ENCODE data around the gene SLX1A. TPM values are rescaled to one million over a fixed set of nuclear protein-coding genes. Genes with fewer than 3 reads are reported as not detected.
"Not testable (repeated sequence)": the region's sequence is repeated elsewhere in the genome, so short reads cannot be mapped to it uniquely, and the experiment has no call there.

SLX1A gene
- total and polyA plus RNA-seq, 2 of the 4 experiments (the other 2 are of a cell fraction) = 8.4 to 35.1 TPM

- H3K4me2 ChIP-seq (ENCODE audit: low read depth, low read length); BruUV-seq (replicated peaks); H3K9me3 ChIP-seq (ENCODE audit: control insufficient read depth, insufficient read depth, low read length); H2AK5ac ChIP-seq (ENCODE audit: low read depth, low read length); H3K4me3 ChIP-seq (ENCODE audit: insufficient read depth, low read depth, low read length); H3K14ac ChIP-seq (replicated peaks; ENCODE audit: low read depth, low read length); H4K20me1 ChIP-seq (ENCODE audit: insufficient read depth, low read length); H3K9me1 ChIP-seq (ENCODE audit: insufficient read depth, low read length); H2AK9ac ChIP-seq (replicated peaks; ENCODE audit: low read depth, low read length, poor library complexity); H3K27ac ChIP-seq (ENCODE audit: insufficient read depth, low read length); H2BK20ac ChIP-seq (ENCODE audit: low read depth, low read length); CTCF ChIA-PET; dilution Hi-C loops (cut with HindIII; ENCODE audit: low sequenced_read_pairs, unreplicated experiment); H3K23ac ChIP-seq (ENCODE audit: low read depth, low read length); H3K56ac ChIP-seq (ENCODE audit: extremely low read depth, insufficient read depth, low read length); in situ Hi-C loops (cut with MboI; ENCODE audit: low sequenced_read_pairs); H4K91ac ChIP-seq (ENCODE audit: insufficient read depth, low read depth, low read length); POLR2A ChIA-PET (ENCODE audit: unreplicated experiment); H3K4ac ChIP-seq (ENCODE audit: low read depth, low read length); H3K27me3 ChIP-seq (ENCODE audit: control insufficient read depth, insufficient read depth, low read length); H3K36me3 ChIP-seq (ENCODE audit: control insufficient read depth, insufficient read depth, low read length); H3K9ac ChIP-seq (ENCODE audit: low read depth, low read length); H2BK5ac ChIP-seq (ENCODE audit: low read depth, low read length, poor library complexity, severe bottlenecking); intact Hi-C loops (cut with micrococcal nuclease); H4K8ac ChIP-seq (ENCODE audit: low read depth in 2 of 2, low read length in 2 of 2); H2AFZ ChIP-seq (replicated peaks; ENCODE audit: low read length, poor library complexity); H3K4me1 ChIP-seq (ENCODE audit: control insufficient read depth, insufficient read depth, low read length); H3K18ac ChIP-seq (ENCODE audit: low read depth, low read length); H4K5ac ChIP-seq (ENCODE audit: low read depth, low read length); H2BK120ac ChIP-seq (ENCODE audit: low read depth, low read length); DNase-seq; H2BK15ac ChIP-seq (ENCODE audit: low read depth, low read length); ATAC-seq (ENCODE audit: low read depth); H3K79me1 ChIP-seq (ENCODE audit: low read depth in 1 of 2, low read length in 2 of 2): not testable (repeated sequence)
- no CpG with 5 or more reads among the region's 31 CpGs for WGBS, 2 experiments (ENCODE audit: extremely low coverage in 2 of 2, insufficient read length in 1 of 2)
Measured at GRCh38 chr16:30170145-30170544, 23.5 kb upstream of the SLX1A start.
